ENCODE measurements around the gene S1PR3. TPM values are rescaled to one million over a fixed set of nuclear protein-coding genes. Genes with fewer than 3 reads are reported as not detected.
A peak's percentile ranks its signal among the peaks of the same experiment; 100 is the strongest.
"Not testable (repeated sequence)": the region's sequence is repeated elsewhere in the genome, so short reads cannot be mapped to it uniquely, and the experiment has no call there.

The S1PR3 gene
- 8.7 TPM for polyA plus RNA-seq (2012; ENCODE audit: insufficient read depth, insufficient read length)

GRCh38 chr9:88991066-88992034 is at the start of gene S1PR3:
Gene S1PR3 (plus strand): TSS chr9:88991468. CDS start chr9:89001201, 9,733 bp downstream.
- peak within 1 kb of the TSS; percentile 85 for H3K4me3 ChIP-seq (ENCODE audit: low read length)
- peak; percentile 51 for DNase-seq (ENCODE audit: low read depth, low spot score)

DNA sequence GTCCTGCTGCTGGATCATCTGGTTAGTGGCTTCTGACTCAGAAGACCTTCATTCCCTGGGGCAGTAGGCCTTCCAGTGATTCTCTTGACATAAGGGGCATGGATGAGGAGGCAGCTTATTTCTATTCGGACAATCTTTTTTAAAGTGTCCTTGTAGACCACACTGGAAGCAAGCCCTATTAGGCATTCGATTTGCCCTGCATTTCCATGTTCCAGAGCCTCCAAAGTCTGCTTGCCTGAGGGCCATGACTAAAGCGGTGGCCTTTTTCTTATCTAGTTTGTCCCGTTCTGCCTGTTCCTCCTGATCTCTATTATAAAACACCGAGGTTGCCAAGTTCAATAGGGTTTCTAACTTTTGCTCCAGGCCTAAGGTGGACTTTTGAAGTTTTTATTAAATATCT is 49.7 kb upstream of the S1PR3 start:
- not testable (repeated sequence) for H3K4me3 ChIP-seq (ENCODE audit: low read length); DNase-seq (ENCODE audit: low read depth, low spot score)

DNA sequence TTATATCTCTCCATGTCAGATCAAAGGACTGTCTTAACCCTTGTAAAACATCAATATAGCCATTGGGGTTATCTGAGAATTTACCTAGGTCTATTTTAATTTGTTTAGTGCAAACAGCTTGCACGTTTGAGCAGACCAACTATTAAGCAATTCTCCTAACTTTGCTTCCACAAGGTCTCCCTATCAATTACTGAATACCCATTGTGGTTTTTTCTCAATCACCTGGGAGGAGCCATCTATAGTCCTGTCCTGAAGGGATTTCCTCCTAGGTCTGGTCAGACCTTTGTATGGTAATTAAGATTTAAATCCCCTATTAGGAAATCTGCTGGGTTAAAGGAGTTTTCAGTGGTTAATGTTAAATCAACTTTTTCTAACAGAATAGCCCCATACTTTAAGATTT is 48.9 kb upstream of the S1PR3 start:
- DNase-seq (ENCODE audit: low read depth, low spot score) = no peak
- H3K4me3 ChIP-seq (ENCODE audit: low read length) = no peak overlapping the region

GRCh38 chr9:88945636-88946333 is 45.5 kb upstream of the S1PR3 start:
- H3K4me3 ChIP-seq (ENCODE audit: low read length) = no peak overlapping the region
- no peak for DNase-seq (ENCODE audit: low read depth, low spot score)

GRCh38 chr9:88947581-88948573 is 43.4 kb upstream of the S1PR3 start:
- H3K4me3 ChIP-seq (ENCODE audit: low read length) = no peak overlapping the region
- no peak for DNase-seq (ENCODE audit: low read depth, low spot score)

DNA sequence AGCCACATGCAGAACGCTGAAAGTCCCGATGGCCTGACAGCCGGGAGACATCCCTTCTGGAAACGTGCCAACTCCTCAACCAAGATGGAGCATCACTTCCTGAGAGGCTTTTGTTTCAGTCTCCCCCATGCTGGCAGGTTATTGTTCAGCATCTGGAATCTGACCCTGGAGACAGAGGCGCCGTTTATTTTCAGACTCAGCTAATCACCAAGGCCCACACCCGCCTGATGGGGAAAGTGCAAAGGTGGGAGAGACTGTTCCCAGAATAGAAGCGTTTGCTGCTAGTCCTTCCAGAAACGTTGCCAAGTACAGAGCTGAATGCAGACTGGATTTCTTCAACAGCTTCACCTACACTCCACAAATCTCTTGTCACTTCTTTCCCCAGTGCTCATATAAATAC is 41.8 kb upstream of the S1PR3 start:
- no peak for DNase-seq (ENCODE audit: low read depth, low spot score)
- H3K4me3 ChIP-seq (ENCODE audit: low read length) = no peak overlapping the region

DNA sequence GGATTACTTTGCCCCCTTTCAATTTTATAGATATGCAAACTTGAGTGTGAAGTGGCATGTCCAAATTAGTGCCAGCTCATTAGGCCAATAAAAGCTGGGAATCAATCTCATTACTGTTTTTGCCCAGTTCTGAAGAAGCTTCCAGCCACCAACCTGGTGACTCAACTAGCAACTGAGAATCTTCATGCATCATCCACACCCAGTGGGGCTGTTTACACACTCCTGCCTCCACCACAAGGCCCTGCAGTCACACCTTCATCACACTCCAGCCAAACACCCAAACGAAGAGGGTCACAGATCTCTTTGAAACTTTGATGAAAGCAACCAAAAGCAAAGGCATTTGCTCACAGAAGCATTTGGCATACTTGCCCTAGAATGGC is 41.3 kb upstream of the S1PR3 start:
- no peak overlapping the region for H3K4me3 ChIP-seq (ENCODE audit: low read length)
- DNase-seq (ENCODE audit: low read depth, low spot score) = no peak

GRCh38 chr9:88950341-88951154 is 40.7 kb upstream of the S1PR3 start:
- DNase-seq (ENCODE audit: low read depth, low spot score) = no peak
- H3K4me3 ChIP-seq (ENCODE audit: low read length) = no peak overlapping the region

GRCh38 chr9:88951155-88951542 is 40.1 kb upstream of the S1PR3 start:
- no peak overlapping the region for H3K4me3 ChIP-seq (ENCODE audit: low read length)
- DNase-seq (ENCODE audit: low read depth, low spot score) = no peak

GRCh38 chr9:88952086-88952615 is 39.1 kb upstream of the S1PR3 start:
- no peak overlapping the region for H3K4me3 ChIP-seq (ENCODE audit: low read length)
- no peak for DNase-seq (ENCODE audit: low read depth, low spot score)

DNA sequence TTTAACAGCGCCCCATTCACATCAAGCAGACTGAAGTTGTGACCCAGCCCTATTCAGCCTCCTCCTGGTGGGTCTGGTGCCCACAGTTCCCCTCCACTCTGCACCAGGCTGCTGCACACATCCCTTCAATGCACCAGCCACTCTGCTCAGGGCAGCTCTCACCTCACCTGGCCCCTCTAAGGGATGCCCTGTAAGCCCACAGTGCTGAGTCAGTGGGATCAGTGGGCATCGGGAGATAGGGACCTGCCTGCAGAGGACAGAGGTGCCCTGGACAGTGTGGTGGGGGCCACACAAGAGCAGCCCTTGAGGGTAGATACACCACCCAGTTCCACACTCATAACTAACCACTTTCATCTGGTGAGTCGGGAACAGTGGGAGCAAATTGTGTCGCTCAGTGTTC is 38.3 kb upstream of the S1PR3 start:
- no peak overlapping the region for H3K4me3 ChIP-seq (ENCODE audit: low read length)
- no peak for DNase-seq (ENCODE audit: low read depth, low spot score)

- peak overlapping the region; percentile 11; the same call in 1 of the 2 replicates for H3K4me3 ChIP-seq (ENCODE audit: low read length)
- DNase-seq (ENCODE audit: low read depth, low spot score) = no peak
These were observed 37.8 kb upstream of the S1PR3 start for GRCh38 chr9:88953381-88954029.

GRCh38 chr9:88954066-88954465 is 37.2 kb upstream of the S1PR3 start:
- peak; percentile 90 for DNase-seq (ENCODE audit: low read depth, low spot score)
- H3K4me3 ChIP-seq (ENCODE audit: low read length) = no peak overlapping the region

DNA sequence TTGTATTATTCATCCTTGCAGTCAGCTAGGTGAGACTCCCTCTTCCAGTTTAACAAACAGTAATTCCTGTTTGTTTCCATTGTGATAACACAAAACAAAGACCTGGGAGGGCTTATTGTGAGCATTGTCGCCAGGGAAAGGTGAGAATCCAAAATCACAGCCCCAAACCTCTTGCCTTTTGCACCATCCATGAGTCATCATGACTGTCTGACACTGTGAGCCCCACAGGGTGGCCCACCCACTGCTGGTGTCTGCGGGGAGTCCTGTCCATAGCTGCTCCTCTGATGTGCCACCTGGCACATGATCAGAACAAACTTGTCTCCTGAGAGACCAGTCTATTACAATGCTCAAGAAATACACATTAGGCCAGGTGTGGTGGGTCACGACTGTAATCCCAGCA is 33.7 kb upstream of the S1PR3 start:
- DNase-seq (ENCODE audit: low read depth, low spot score) = no peak
- H3K4me3 ChIP-seq (ENCODE audit: low read length) = no peak overlapping the region

GRCh38 chr9:88959727-88960469 is 31.4 kb upstream of the S1PR3 start:
- no peak overlapping the region for H3K4me3 ChIP-seq (ENCODE audit: low read length)
- no peak for DNase-seq (ENCODE audit: low read depth, low spot score)

DNA sequence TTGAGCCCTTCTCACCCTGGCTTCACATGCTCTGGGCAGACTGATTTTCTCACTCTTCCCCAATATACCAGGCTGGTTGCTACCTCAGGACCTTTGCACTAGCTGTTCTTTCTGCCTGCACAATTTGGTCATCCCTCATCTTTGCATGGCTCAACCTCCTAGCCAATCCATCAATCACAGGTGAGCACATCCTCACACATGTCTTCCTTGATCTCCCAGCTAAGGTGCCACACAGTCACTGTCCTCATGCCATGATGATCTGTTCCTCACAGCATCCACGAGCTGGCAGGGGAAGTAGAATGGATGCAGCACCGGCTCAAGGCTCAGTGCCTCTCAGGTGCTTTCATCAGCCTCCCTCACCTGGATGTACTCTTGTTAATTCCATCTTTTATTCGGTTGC is 30.6 kb upstream of the S1PR3 start:
- no peak overlapping the region for H3K4me3 ChIP-seq (ENCODE audit: low read length)
- no peak for DNase-seq (ENCODE audit: low read depth, low spot score)

DNA sequence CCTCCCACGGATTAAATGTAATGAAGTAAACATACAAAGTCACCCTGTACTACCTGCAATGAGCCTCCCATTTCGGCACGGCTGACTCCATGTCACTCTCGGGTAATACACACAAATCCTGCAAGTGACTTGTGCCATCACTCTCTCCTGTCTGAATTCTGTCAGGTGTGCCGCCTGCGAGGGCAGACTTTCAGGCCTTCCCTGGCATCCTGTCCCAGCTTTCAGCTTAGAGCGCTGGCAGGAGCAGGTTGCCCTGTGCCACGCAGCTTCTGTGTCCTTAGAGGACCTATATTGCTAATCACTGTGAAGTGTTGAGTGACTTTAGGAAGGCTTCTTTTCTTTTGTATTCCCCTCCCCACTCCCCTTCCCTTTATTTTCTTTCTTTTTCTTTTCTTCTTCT is 25.8 kb upstream of the S1PR3 start:
- no peak for DNase-seq (ENCODE audit: low read depth, low spot score)
- H3K4me3 ChIP-seq (ENCODE audit: low read length) = no peak overlapping the region
